B cell (primary cell): Measurements from ENCODE around the gene RBM11. TPM values are rescaled to one million over a fixed set of nuclear protein-coding genes. Genes with fewer than 3 reads are reported as not detected.

Experiments
- ATAC-seq: fragments of 200-7000 bp; cut with Tn5 transposase; one replicate; pipeline ENCODE4 v1.10.0; 2021; ENCODE audit warnings: low read depth, mild to moderate bottlenecking, moderate number of reproducible peaks, moderate library complexity
- CTCF ChIA-PET: fragments of 350-600 bp; sonication (Branson Sonifier 250); formaldehyde crosslinking; loops from one replicate; lab custom pipeline; 2021; ENCODE audit warnings: antibody characterized with exemption, inconsistent platforms; lab: Charles Lee
- POLR2A ChIA-PET: fragments of 350-600 bp; sonication (Branson Sonifier 250); formaldehyde crosslinking; loops from one replicate; lab custom pipeline; 2021; ENCODE audit warnings: antibody characterized with exemption; lab: Charles Lee
- DNase-seq: peaks from one replicate; pipeline ENCODE4 v3.0.0; 2013
- H2AFZ ChIP-seq: 2 replicates; pipeline ENCODE4 v1.6.1; 2012; ENCODE audit warnings: mild to moderate bottlenecking, low read depth, low read length; ENCODE audit not compliant: insufficient read depth, poor library complexity, severe bottlenecking
- H3K27ac ChIP-seq, 2 donors: 1 replicate in 1 of 2; 2 replicates in 1 of 2; pipeline ENCODE4 v1.5.1; 2012 to 2013; ENCODE audit warnings: low read length in 2 of 2, mild to moderate bottlenecking in 2 of 2, moderate library complexity in 1 of 2
- H3K27me3 ChIP-seq, 4 experiments: fragments of 200-600 bp in 1 of 4; sonication (generic) in 1 of 4; replicated peaks in 1 of 4; 1 replicate in 2 of 4; 2 replicates in 2 of 4; pipeline versions ENCODE4 v1.6.1 to v1.7.0; 2013 to 2016; ENCODE audit warnings: low read length in 3 of 4, mild to moderate bottlenecking in 2 of 4, mixed read lengths in 1 of 4, moderate library complexity in 1 of 4; ENCODE audit not compliant: insufficient read depth in 4 of 4, control insufficient read depth in 3 of 4; ENCODE audit errors: control extremely low read depth in 1 of 4
- H3K36me3 ChIP-seq, 2 experiments: replicated peaks in 1 of 2; 1 replicate in 1 of 2; 2 replicates in 1 of 2; pipeline versions ENCODE4 v1.6.1 to v1.7.1; 2013; ENCODE audit warnings: low read length in 1 of 2; ENCODE audit not compliant: insufficient read depth in 2 of 2, control insufficient read depth in 1 of 2; ENCODE audit errors: control extremely low read depth in 1 of 2, extremely low read depth in 1 of 2
- H3K4me1 ChIP-seq, 2 donors: fragments of 200-600 bp in 1 of 2; sonication (generic) in 1 of 2; 1 replicate in 1 of 2; 2 replicates in 1 of 2; pipeline versions ENCODE4 v1.5.1 to v1.6.1; 2013 to 2017; ENCODE audit warnings: low read length in 2 of 2; ENCODE audit not compliant: control insufficient read depth in 2 of 2, insufficient read depth in 2 of 2
- H3K4me2 ChIP-seq: replicated peaks from 2 replicates; pipeline ENCODE3; 2012; ENCODE audit warnings: mild to moderate bottlenecking, low read depth, low read length; ENCODE audit not compliant: poor library complexity, severe bottlenecking
- H3K4me3 ChIP-seq, 5 experiments: fragments of 200-600 bp in 1 of 5; sonication (generic) in 1 of 5; 1 replicate in 3 of 5; 2 replicates in 2 of 5; pipeline versions ENCODE4 v1.5.1 to v1.7.0; 2011 to 2016; ENCODE audit warnings: low read length in 4 of 5, mild to moderate bottlenecking in 4 of 5, low read depth in 2 of 5, control low read depth in 1 of 5, moderate library complexity in 1 of 5; ENCODE audit not compliant: insufficient read depth in 1 of 5; ENCODE audit errors: control extremely low read depth in 1 of 5, extremely low read depth in 1 of 5
- H3K79me2 ChIP-seq: fragments of 200-600 bp; sonication (generic); one replicate; pipeline ENCODE4 v1.6.0; 2016; ENCODE audit warnings: low read length; ENCODE audit not compliant: control insufficient read depth, insufficient read depth
- H3K9ac ChIP-seq: fragments of 200-600 bp; sonication (generic); 2 replicates; pipeline ENCODE4 v1.6.1; 2017; ENCODE audit warnings: mild to moderate bottlenecking, low read length, moderate library complexity
- H3K9me3 ChIP-seq, 3 donors: one replicate each; pipeline versions ENCODE4 v1.6.1 to v1.7.1; 2013; ENCODE audit warnings: low read length in 2 of 3; ENCODE audit not compliant: control insufficient read depth in 2 of 3, insufficient read depth in 1 of 3; ENCODE audit errors: control extremely low read depth in 1 of 3
- H4K20me1 ChIP-seq: 2 replicates; pipeline ENCODE4 v1.6.0; 2012; ENCODE audit warnings: mild to moderate bottlenecking, low read length; ENCODE audit not compliant: insufficient read depth, control insufficient read depth, poor library complexity, severe bottlenecking
- H3K27ac Mint-ChIP-seq: one replicate; pipeline ENCODE4 v1.8.0; 2021; ENCODE audit warnings: mixed read lengths
- H3K27me3 Mint-ChIP-seq: one replicate; pipeline ENCODE4 v1.8.0; 2021; ENCODE audit warnings: mixed read lengths
- H3K4me1 Mint-ChIP-seq: one replicate; pipeline ENCODE4 v1.8.0; 2021; ENCODE audit warnings: mixed read lengths
- H3K4me3 Mint-ChIP-seq: one replicate; pipeline ENCODE4 v1.8.0; 2021; ENCODE audit warnings: mixed read lengths
- H3K9me3 Mint-ChIP-seq: one replicate; pipeline ENCODE4 v1.8.0; 2022; ENCODE audit warnings: mixed read lengths; ENCODE audit not compliant: insufficient read depth
- CTCF ChIP-seq: fragments of 200-600 bp; IDR thresholded peaks from one replicate; pipeline ENCODE4 v1.8.0; 2022; ENCODE audit warnings: antibody characterized with exemption, mild to moderate bottlenecking
- EZH2 ChIP-seq: IDR thresholded peaks from 2 replicates; pipeline ENCODE4 v1.6.1; 2012; ENCODE audit warnings: borderline replicate concordance, low read depth, mild to moderate bottlenecking, moderate library complexity, low read length; ENCODE audit not compliant: insufficient read depth, poor library complexity, severe bottlenecking
- WGBS: methylation state at CpG from one replicate; pipeline ENCODE4 v1.1.5; 2013; ENCODE audit warnings: missing lambda C conversion rate; ENCODE audit not compliant: insufficient coverage; 5-methylcytosine and 5-hydroxymethylcytosine counted together
- intact Hi-C: fragments of 100-400 bp; cut with micrococcal nuclease; formaldehyde crosslinking; loops from one replicate; pipeline ENCODE4 v1.10.0; 2022
- polyA plus RNA-seq: library from polyadenylated mRNA; depleted of rRNA; stranded (reverse); fragments of >200 nt; gene quantifications from 2 replicates; pipeline ENCODE4 v1.2.3, GENCODE V29; 2012
- total RNA-seq, 2 donors: library from RNA; stranded (reverse); fragments of 120-200 nt in 1 of 2; gene quantifications; 1 replicate in 1 of 2; 2 replicates in 1 of 2; pipeline versions ENCODE4 v1.2.3 to v1.2.4, GENCODE V29; 2013 to 2022

Gene RBM11
- total and polyA plus RNA-seq, 2 donors (not counting 1 experiment from before 2014, with no cell fraction given), result 3.4 to 3.8 TPM

DNA sequence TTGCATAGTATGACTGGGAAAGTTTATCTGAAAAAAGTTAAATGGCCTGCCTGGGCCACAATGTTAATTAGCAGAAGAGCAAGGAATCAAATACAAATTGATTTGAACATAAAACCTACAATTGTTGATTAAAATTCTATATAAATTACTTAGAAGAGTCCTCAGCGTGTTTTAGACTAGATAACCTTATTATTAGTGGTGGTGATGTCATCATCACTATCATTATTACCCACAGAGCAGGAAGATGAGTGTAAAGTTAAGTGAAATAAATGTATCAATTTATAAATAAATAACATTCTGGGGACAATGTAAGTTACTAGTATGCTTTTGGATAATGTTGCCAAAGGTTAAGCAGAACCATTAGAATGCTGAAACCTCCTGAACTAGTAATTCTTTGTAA lies 46.1 kb downstream of the RBM11 start:
- Mint-ChIP-seq H3K4me1 (no peaks in the 10 kb centered on the region), H3K9me3 (no peaks in the 10 kb centered on the region), H3K4me3 (no peak overlapping the region), H3K27ac (no peak overlapping the region), H3K27me3 (peaks cover 2% of the 10 kb centered on the region)
- no peaks in the 10 kb centered on the region for H3K79me2 ChIP-seq
- intact Hi-C loops, result no loop called here
- no peak overlapping the region for H3K9ac ChIP-seq
- no peaks in the 10 kb centered on the region for H4K20me1 ChIP-seq
- no peak overlapping the region for H3K4me2 ChIP-seq
- H3K4me1 ChIP-seq, result no peaks in the 10 kb centered on the region
- ChIA-PET POLR2A (no interaction called here), CTCF (interaction anchor here (1.0 to 1.4 kb wide), 3 partner anchors 8 to 1220 kb away, joined by 3 to 5 read pairs (median 4); no protein-coding TSS in a partner anchor)
- no CpG with 5 or more reads among the region's 1 CpG for WGBS
- H3K27me3 ChIP-seq, result no peaks in the 10 kb centered on the region
- no peak for ATAC-seq
- TF ChIP-seq CTCF, result no peak
- TF ChIP-seq EZH2, result no peak
- H3K36me3 ChIP-seq, result no peaks in the 10 kb centered on the region
- no peak overlapping the region for H3K4me3 ChIP-seq
- H2AFZ ChIP-seq, result no peak overlapping the region
- DNase-seq, result no peak
- no peak overlapping the region for H3K27ac ChIP-seq
- no peaks in the 10 kb centered on the region for H3K9me3 ChIP-seq

- no peaks in the 10 kb centered on the region for H3K4me1 Mint-ChIP-seq
- ChIA-PET CTCF (no interaction called here), POLR2A (no interaction called here)
- DNase-seq (no peak), ATAC-seq (no peak)
- no peak overlapping the region for H3K4me2 ChIP-seq
- intact Hi-C loops, result no loop called here
- H3K4me1 ChIP-seq, result no peaks in the 10 kb centered on the region
- H3K27me3 ChIP-seq, result no peaks in the 10 kb centered on the region
- no peaks in the 10 kb centered on the region for H3K9me3 Mint-ChIP-seq
- WGBS, result no CpG with 5 or more reads among the region's 1 CpG
- H3K27ac ChIP-seq, result no peak overlapping the region
- no peak overlapping the region for H3K4me3 ChIP-seq
- H3K79me2 ChIP-seq, result no peaks in the 10 kb centered on the region
- no peaks in the 10 kb centered on the region for H3K9me3 ChIP-seq
- TF ChIP-seq CTCF (no peak), EZH2 (no peak)
- no peak overlapping the region for H3K27ac Mint-ChIP-seq
- no peak overlapping the region for H3K9ac ChIP-seq
- H2AFZ ChIP-seq, result no peak overlapping the region
- H3K4me3 Mint-ChIP-seq, result no peak overlapping the region
- H3K27me3 Mint-ChIP-seq, result peaks cover 6% of the 10 kb centered on the region
- no peaks in the 10 kb centered on the region for H4K20me1 ChIP-seq
- no peaks in the 10 kb centered on the region for H3K36me3 ChIP-seq
These were observed 47.9 kb downstream of the RBM11 start for GRCh38 chr21:14263879-14264278.
